ENCODE data around the gene IQGAP1.
"Not testable (repeated sequence)": the region's sequence is repeated elsewhere in the genome, so short reads cannot be mapped to it uniquely, and the experiment has no call there.

IQGAP1 gene

GRCh38 chr15:90387534-90388461 lies at the start of gene IQGAP1:
IQGAP1 (plus strand) TSS chr15:90388242; CDS start chr15:90388342, 100 bp downstream.
- DNase-seq, result peak; percentile 98

- no peak for DNase-seq
These were observed 49.5 kb upstream of the IQGAP1 start for GRCh38 chr15:90338532-90338931.

GRCh38 chr15:90340345-90340744 lies 47.7 kb upstream of the IQGAP1 start:
- DNase-seq, result no peak

- DNase-seq, result no peak
These were observed 44.7 kb upstream of the IQGAP1 start for GRCh38 chr15:90343302-90343790.

- DNase-seq, result no peak
These were observed 43.4 kb upstream of the IQGAP1 start for GRCh38 chr15:90344662-90345061.

GRCh38 chr15:90345857-90346256 lies 42.2 kb upstream of the IQGAP1 start:
- no peak for DNase-seq

GRCh38 chr15:90347431-90348065 lies 40.5 kb upstream of the IQGAP1 start:
- DNase-seq, result not testable (repeated sequence)

GRCh38 chr15:90348456-90348855 lies 39.6 kb upstream of the IQGAP1 start:
- DNase-seq, result no peak

- DNase-seq, result no peak
These were observed 39.0 kb upstream of the IQGAP1 start for GRCh38 chr15:90349072-90349471.

- DNase-seq, result no peak
These were observed 38.2 kb upstream of the IQGAP1 start for GRCh38 chr15:90349821-90350220.

GRCh38 chr15:90351479-90352106 lies 36.4 kb upstream of the IQGAP1 start:
- no peak for DNase-seq

GRCh38 chr15:90352107-90352893 lies 35.7 kb upstream of the IQGAP1 start, which contains the start of gene ZNF774:
ZNF774 (plus strand) TSS chr15:90352284; CDS start chr15:90354661, 2,377 bp downstream.
- DNase-seq, result peak; percentile 91

GRCh38 chr15:90354986-90355385 lies 33.1 kb upstream of the IQGAP1 start:
- no peak for DNase-seq

- no peak for DNase-seq
These were observed 29.7 kb upstream of the IQGAP1 start for GRCh38 chr15:90358124-90359033.

GRCh38 chr15:90360746-90361145 lies 27.3 kb upstream of the IQGAP1 start:
- DNase-seq, result no peak

- no peak for DNase-seq
These were observed 25.2 kb upstream of the IQGAP1 start for GRCh38 chr15:90362936-90363212.

GRCh38 chr15:90364251-90364650 lies 23.8 kb upstream of the IQGAP1 start:
- DNase-seq, result no peak

- no peak for DNase-seq
These were observed 22.5 kb upstream of the IQGAP1 start for GRCh38 chr15:90365414-90366055.

GRCh38 chr15:90367576-90367975 lies 20.5 kb upstream of the IQGAP1 start:
- no peak for DNase-seq

- no peak for DNase-seq
These were observed 13.0 kb upstream of the IQGAP1 start for GRCh38 chr15:90375071-90375470.

- DNase-seq, result peak; percentile 61
These were observed 11.3 kb upstream of the IQGAP1 start for GRCh38 chr15:90376789-90377188.
